Measurements from ENCODE around the gene CIDEC. TPM values are rescaled to one million over a fixed set of nuclear protein-coding genes. Genes with fewer than 3 reads are reported as not detected.
A peak's percentile ranks its signal among the peaks of the same experiment; 100 is the strongest.

Gene CIDEC
- total RNA-seq, 1 donor from 2014 or later = 0.60 TPM

DNA sequence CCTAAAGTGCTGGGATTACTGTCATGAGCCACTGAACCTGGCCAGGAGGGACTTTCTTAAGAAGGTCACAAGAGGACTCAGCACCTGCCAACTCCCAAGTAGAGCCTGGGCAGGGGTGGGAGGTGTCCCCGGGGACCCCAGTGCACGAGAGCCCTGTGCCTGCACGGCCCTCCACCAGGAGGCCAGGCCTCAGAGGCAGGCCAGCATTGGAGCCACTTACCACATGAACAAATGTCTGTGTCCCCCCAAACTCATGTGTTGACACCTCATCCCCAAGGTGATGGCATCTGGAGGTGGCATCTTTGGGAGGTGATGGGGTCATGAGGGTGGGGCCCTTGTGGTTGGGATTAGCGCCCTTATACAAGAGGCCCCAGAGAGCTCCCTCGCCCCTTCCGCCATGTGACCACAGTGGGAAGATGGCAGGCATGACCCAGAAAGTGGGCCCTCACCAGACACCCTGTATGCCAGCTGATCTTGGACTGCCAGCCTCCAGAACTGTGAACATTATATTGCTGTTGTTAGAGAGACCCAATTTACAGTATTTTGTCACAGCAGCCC is 33.0 kb downstream of the CIDEC start:
- H3K27ac Mint-ChIP-seq = no peak overlapping the region

GRCh38 chr3:9846231-9846630 is 33.8 kb downstream of the CIDEC start:
- Mint-ChIP-seq H3K36me3 (peaks cover 10% of the 10 kb centered on the region), H3K27me3 (no peaks in the 10 kb centered on the region), H3K4me1 (ENCODE audit: unreplicated experiment) (peaks cover 4% of the 10 kb centered on the region), H3K27ac (no peak overlapping the region), H3K9me3 (no peaks in the 10 kb centered on the region), H3K4me3 (no peak overlapping the region)
- TF ChIP-seq, protein P1, sequence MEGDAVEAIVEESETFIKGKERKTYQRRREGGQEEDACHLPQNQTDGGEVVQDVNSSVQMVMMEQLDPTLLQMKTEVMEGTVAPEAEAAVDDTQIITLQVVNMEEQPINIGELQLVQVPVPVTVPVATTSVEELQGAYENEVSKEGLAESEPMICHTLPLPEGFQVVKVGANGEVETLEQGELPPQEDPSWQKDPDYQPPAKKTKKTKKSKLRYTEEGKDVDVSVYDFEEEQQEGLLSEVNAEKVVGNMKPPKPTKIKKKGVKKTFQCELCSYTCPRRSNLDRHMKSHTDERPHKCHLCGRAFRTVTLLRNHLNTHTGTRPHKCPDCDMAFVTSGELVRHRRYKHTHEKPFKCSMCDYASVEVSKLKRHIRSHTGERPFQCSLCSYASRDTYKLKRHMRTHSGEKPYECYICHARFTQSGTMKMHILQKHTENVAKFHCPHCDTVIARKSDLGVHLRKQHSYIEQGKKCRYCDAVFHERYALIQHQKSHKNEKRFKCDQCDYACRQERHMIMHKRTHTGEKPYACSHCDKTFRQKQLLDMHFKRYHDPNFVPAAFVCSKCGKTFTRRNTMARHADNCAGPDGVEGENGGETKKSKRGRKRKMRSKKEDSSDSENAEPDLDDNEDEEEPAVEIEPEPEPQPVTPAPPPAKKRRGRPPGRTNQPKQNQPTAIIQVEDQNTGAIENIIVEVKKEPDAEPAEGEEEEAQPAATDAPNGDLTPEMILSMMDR (conservative IDR thresholded peaks at IDR 0.05) = no peak
- no peak for DNase-seq (ENCODE audit: extremely low spot score, unreplicated experiment)

More for the DNA sequence above, 33.0 kb downstream of the CIDEC start:
- H3K27me3 Mint-ChIP-seq = peaks cover 5% of the 10 kb centered on the region
- no peak for DNase-seq (ENCODE audit: extremely low spot score, unreplicated experiment)
- peaks cover 6% of the 10 kb centered on the region for H3K36me3 Mint-ChIP-seq
- H3K9me3 Mint-ChIP-seq = no peaks in the 10 kb centered on the region
- H3K4me3 Mint-ChIP-seq = no peak overlapping the region
- peaks cover 4% of the 10 kb centered on the region for H3K4me1 Mint-ChIP-seq (ENCODE audit: unreplicated experiment)
- TF ChIP-seq, protein P1 (conservative IDR thresholded peaks at IDR 0.05) = no peak

- TF ChIP-seq, protein P1 (conservative IDR thresholded peaks at IDR 0.05) = no peak
- Mint-ChIP-seq H3K27ac (peak within 1 kb of the TSS; percentile 90), H3K27me3 (no peaks in the 10 kb centered on the region), H3K36me3 (peaks cover 12% of the 10 kb centered on the region), H3K4me1 (ENCODE audit: unreplicated experiment) (peaks cover 4% of the 10 kb centered on the region), H3K4me3 (peak within 1 kb of the TSS; percentile 97), H3K9me3 (no peaks in the 10 kb centered on the region)
- peak; percentile 99 for DNase-seq (ENCODE audit: extremely low spot score, unreplicated experiment)
Observed at GRCh38 chr3:9843715-9844438, 36.2 kb downstream of the CIDEC start, which contains the start of gene RPUSD3. RPUSD3 (minus strand) TSS chr3:9844008; CDS start chr3:9843990, 18 bp downstream.

DNA sequence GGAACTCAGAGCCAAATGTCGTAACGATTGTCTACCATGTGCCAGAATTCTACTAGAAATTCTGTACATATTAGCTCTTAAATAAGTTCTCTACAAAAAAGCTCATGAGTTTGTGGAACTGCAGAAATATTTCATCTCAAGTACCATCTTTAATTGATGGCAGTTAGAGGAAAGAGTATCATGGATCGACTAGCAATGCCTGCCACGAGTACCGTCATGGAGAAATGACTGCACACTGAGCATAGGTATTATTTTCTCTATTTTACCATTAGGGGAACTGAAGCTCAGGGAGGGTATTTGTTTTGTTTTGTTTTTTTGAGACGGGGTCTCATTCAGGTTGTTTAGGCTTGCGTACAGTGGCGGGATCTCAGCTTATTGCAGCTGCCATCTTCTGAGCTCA is 39.0 kb downstream of the CIDEC start:
- peak overlapping the region; percentile 49 for H3K4me3 Mint-ChIP-seq
- H3K4me1 Mint-ChIP-seq (ENCODE audit: unreplicated experiment) = no peaks in the 10 kb centered on the region
- TF ChIP-seq, protein P1 (conservative IDR thresholded peaks at IDR 0.05) = no peak
- no peaks in the 10 kb centered on the region for H3K27me3 Mint-ChIP-seq
- DNase-seq (ENCODE audit: extremely low spot score, unreplicated experiment) = no peak
- peaks cover 12% of the 10 kb centered on the region for H3K36me3 Mint-ChIP-seq
- no peaks in the 10 kb centered on the region for H3K9me3 Mint-ChIP-seq
- H3K27ac Mint-ChIP-seq = no peak overlapping the region

DNA sequence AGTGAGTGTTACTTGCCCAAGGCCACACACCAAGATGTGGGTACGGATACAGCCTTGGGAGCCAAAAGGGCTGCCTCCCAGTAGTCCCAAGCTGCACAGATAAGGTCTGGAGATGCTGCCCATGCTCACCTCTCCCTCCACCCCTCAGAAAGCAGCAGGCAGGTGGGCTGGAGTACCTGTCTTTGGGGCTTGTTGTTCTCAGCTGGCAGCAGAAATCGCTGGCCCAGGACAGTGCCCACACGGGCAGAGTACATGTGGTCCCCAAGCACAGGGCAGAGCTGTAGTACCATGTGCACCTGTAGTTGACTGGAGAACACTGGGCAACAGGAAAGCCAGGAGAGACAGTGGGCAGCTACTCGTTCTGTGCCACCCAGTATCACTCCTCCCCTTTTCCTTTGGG is 41.2 kb downstream of the CIDEC start:
- peaks cover 12% of the 10 kb centered on the region for H3K36me3 Mint-ChIP-seq
- H3K27me3 Mint-ChIP-seq = no peaks in the 10 kb centered on the region
- DNase-seq (ENCODE audit: extremely low spot score, unreplicated experiment) = no peak
- TF ChIP-seq, protein P1 (conservative IDR thresholded peaks at IDR 0.05) = no peak
- no peaks in the 10 kb centered on the region for H3K4me1 Mint-ChIP-seq (ENCODE audit: unreplicated experiment)
- H3K9me3 Mint-ChIP-seq = no peaks in the 10 kb centered on the region
- no peak overlapping the region for H3K27ac Mint-ChIP-seq
- H3K4me3 Mint-ChIP-seq = no peak overlapping the region

Data from type B pancreatic cell (in vitro differentiated cells).